SKM-1 treated with dmso at 0.1 percent for 144 hours (cell line): Measurements from ENCODE around the gene KCNQ1.

Source experiments
- DNase-seq: peaks from one replicate; lab custom pipeline; 2025; ENCODE audit not compliant: unreplicated experiment; lab: John Stamatoyannopoulos, UW

Gene KCNQ1

DNA sequence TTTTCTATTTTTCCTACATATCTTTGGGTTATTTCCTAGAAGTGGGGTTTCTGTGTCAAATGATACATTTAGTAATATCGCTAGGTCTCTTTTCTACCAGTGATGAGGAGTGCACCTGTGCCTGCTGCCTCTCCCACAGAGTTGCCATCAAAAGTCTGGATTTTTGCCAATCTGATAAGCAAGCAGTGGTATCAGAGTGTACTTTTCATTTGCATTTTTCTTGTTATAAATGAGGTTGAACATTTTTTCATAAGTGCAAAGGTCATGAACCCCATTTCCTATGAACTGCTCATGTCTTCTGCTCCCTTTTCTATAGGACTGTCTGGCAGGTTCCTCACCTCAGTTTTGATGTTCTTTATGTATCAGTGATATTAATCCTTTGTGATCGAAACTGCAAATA is 2.2 kb upstream of the KCNQ1 start:
- no peak for DNase-seq

DNA sequence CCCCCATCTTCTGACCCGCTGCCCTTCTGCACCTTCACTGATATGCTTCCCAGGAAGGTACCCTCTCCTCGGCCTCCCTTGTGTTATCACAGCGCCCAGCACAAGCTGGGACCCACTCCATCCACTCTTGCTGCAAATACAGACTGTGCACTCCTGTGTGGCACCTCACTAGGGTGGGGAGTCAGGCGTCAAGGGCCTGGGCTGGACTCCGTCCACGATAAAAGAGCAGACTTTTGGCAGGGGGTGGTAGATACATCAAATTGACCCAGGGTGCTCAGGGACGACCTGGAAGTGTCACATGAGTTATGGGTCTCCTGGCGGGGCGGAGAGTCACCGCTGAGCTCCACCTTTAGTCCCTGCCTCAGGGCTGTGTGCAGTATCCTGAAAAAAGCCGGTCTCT is 1.4 kb upstream of the KCNQ1 start:
- DNase-seq, result no peak

DNA sequence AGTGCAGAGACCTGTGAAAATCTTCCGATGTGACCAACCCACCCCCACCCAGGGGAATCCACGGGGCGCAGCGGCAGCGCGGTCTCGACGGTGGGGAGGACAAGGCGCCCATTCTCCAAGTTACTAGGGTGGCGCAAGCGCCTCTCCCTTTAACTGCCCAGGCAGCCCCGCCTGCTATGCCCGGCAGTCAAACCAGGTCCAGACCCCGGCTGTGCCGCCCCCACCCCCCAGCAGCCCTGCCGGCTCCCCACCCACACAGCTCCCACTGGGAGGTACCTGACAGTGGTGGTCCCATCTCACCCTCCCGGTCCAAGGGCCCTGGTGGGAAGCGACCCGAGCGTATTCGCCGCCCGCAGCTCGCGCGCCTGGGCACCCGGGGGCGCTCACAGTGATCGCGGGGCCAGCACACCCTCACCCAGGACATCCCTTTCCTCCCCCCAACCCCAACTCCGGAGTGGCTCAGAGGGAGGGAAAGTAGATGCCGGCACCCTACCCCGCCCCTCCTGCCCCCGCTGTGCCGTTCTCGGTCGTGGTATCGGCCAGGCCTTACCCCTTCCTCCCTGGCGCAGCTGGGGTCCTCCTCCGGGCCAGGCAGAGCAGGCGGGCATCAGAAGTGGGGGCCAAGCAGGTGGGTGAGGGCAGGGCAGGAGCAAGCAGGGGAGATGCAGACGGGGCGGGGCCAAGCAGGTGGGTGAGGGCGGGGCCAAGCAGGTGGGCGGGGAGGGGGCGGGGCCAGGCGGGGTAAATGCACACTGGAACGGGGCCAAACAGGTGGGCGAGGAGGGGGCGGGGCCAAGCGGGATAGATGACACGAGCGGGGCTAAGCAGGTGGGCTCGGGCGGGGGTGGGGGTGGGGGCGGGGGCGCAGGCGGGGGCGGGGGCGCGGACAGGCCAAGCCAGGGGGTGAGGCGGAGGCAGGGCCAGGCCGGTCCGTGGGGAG is 657 bp upstream of the KCNQ1 start, which contains the start of gene TRPM5:
Gene TRPM5, minus strand, starts transcription at position 634 of the 940 bp plus-strand sequence. CDS start 21,478 bp downstream, outside the sequence.
- DNase-seq, result peak; percentile 25

DNA sequence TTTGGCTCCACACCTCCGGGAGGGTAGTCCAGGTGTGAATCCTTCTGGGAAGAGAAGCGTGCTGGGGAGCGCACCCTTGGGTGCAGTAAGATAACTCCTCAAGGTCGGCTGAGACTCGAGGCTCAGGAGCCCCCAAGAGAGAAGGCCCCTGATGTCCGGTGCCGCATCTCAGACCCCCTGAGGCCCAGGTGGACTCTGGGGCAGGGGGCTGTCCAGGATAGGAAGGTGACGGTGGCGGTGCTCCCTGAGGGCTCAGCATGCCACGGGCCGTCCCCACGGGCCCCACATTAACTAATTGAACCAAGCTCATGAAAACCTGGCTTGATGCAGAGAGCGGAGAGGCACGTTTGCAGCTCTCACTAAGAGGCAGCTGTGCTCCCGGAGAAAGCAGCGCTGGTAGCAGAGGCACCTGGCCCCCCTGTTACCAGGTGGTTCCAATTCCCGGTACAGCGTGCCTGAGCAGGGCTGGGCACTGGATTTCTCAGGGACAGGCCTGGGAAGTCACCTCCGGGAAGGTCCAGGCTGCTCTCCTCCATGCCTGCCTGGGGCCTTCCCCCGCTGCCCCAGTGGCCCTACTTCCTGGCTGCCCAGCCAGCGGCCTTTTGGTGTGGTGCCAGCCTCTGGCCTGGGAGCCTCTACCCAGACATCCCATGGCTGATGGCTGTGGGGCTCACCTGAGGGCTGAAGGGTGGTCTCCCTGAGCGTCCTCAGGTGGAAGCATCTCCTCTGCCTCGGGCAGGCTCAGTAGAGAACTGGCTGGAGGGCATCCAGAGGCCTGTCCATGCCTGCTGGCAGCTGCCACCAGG is 1.1 kb downstream of the KCNQ1 start:
- no peak for DNase-seq

DNA sequence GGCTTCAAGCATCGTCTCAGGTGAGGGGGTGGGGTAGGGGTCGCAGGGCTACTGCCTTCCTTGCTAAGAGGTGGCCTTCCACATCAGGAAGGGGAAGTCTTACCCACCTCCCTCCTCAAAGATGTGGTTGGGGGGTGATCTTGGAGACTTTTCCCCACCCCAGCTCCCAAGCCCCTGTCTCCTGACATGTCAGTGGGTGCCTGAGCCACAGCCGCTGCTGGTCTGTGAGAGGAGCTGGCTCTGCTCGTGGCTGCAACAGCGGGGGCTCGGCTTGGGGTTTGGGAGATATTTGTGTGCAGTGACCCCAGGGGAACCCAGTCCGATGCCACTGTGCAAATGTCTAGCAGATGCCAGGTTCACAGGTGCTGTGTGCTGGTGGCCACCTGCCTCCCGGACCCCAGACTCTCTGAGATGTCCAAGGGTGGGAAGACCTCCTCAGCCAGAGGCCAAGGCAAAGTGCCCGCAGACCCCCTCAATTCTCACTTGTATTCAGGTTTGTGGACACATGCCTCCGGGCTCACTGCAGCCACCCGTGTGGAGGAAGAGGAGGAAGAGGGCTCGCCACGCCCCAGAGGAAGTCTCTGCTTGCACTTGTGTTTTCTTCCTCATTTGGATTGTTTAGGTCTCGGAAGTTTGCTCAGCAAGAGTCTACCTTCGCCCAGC is 1.9 kb downstream of the KCNQ1 start:
- DNase-seq, result peak; percentile 78

DNA sequence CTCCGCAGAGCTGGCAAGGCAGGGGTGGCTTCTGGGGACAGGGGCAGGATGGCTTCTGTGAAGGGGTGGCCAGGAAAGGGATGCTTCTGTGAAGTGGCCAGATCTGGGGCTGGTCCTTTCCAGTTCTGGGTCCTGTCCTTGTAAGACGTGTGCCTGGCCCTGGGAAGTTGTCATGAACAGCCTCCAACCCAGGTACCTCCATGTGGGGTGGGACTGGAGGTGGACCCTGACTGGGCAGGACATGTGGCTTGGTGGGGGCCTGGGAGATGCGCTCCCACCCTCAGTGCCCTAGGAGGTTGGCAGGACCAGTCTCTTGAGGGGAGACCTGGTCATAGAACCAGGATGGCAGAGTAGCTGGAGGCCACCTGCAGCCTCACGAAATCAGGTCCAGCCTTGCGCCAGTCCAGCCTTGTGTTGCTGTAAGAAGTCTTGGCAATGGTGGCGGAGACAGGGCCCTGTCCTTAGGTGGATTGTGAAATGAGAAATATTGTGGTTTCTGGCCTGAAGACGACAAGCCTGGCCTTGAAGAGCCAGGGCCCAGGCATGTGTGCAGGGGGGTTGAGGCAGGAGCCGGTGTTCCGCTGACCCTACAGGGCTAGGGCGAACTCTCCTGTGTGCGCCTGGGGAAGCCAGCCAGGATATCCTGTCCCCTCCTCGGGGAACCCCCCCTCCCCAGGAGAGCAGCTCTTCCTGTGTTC is 2.6 kb downstream of the KCNQ1 start:
- DNase-seq, result peak; percentile 61

DNA sequence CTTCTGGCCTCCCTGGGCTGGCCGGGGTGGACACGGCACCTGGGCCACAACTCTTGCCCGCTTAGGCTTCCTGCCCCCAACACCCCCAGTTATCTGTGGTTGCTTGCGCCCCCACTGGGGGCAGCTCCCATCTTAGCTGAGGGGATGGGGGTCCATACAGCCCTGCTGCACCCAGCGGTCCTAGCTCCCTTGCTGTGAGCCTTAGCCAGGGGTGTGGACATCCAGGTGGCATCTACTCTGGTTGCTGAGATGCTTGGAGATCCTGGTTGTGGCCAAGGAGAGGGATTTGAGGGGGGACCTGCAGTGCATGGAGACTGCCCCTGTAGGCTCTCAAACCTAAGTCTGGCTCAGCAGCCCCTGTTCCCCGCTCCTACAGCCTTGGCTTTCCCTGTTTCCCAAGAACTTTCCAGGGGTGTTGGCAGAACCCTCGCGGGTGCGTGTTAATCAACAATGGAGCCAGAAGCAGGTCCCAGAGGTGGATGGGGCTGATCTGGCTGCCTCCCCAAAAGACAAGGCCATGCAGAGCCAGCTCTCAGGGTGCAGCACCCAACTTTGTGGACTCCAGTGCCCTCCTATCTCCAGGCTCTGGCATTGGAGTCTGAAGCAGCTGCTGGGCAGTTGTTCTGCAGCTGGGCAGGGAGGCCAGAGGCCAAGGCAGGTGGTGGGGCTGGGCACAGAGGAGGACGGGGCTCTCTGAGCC is 3.3 kb downstream of the KCNQ1 start:
- no peak for DNase-seq

DNA sequence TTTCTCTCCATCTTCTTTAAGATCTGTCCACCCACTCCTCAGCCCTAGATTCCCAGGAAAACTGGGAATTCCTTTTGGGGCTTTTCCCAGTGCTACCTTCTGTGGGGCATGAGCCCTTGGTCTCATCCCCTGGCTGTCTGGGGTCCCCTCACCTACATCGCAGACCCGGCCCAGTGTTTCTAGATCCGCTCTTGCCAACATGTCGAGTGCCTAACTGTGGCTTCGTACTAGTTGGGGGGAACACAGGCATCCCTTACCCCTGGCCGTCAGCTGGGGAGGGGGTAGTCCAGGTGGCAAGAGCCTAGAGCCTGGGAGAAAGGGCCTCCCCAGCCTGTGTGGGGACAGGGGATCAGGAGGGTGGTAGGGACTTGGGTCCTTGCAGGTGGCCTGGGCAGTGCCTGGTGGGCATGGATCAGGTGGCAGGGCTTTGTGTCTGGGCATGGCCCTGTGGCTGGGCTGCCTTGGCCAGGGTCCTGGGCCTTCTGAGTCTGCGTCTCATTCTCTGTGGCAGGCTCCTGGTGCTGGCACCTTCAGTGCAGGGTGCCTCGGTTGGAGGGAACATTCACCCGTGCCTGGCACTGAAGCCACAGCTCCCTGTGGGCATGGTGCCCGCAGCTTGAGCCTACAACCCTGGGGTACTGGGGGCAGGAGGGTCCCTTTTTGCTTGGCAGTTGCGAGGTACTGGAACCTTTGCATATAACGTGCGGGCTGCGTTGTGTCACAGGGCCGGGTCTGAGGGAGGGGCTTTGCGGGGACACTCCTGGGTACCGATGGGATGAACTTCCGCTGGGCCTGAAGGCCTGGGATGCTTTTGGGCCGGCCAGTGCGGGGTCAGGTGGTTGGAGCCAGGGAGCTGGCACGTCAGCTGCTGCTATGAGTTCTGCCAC is 4.1 kb downstream of the KCNQ1 start:
- DNase-seq, result no peak

DNA sequence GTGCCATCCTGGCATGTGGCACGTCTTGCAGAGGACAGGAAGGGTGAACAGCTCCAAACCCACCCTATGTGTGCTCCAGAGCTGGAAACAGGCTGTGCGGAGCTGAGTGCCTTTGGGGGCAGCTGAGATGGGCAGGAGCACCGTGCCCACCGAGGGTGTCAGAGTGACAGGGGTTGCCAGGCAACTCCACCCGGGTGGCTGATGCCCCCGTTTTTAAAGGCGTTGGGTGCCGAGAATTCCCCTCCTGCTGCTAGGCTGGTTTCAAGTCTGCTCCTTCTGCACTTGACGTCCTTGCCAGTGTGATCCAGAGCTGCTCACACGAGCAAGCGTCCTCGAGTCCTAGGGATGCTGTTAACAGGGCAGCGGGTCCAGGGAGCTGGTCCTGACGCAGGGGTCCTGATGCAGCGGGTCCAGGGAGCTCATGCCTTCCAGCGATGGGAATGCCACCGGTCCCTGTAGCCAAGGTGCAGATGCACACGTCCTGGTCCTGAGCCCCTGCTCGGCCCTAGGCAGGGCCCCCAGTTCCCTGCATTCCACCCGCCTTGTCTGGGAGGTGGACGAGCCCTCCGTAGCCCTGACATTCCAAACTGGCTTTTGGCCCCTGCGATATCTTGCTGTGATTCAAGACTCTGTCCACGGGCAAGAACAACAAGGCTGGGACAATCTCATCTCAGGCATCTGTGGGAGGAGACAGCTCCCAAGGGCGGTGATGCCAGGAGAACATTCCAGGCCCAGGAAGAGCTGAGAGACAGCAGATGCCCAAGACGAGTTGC is 4.9 kb downstream of the KCNQ1 start:
- DNase-seq, result no peak

DNA sequence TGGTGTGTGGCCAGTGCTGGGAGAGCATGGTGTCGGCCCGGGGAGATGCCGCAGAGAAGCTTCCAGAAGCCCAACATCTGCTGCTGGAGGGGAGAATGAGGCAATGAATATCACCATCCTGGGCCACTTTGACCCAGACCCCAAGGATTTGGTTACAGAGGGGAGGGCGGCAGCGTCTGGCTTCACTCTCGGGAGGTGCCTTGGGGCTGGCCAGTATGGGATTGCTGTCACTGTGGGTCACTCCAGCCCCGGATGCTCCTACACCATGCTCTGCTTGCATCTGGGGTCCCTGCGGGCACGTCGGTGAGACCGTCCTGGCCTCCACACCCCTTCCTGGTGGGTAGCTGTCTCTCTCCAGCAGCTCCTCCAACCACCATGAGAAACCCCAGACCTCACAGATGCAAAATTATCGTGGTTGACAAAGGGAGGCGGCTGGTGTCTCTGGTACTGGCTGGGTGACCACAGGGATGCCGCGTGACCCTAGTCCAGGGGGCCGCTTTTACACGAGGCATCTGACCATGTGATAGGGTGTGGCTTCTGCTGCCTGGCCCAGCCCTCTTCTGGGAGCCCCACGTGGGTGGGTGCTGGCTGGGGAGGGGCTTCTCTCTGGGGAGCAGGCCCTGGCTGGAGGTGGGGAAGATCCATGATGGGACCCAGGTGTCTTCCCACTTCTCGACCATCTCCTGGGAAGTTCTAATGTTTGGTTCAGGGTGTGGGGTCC is 5.7 kb downstream of the KCNQ1 start:
- no peak for DNase-seq

DNA sequence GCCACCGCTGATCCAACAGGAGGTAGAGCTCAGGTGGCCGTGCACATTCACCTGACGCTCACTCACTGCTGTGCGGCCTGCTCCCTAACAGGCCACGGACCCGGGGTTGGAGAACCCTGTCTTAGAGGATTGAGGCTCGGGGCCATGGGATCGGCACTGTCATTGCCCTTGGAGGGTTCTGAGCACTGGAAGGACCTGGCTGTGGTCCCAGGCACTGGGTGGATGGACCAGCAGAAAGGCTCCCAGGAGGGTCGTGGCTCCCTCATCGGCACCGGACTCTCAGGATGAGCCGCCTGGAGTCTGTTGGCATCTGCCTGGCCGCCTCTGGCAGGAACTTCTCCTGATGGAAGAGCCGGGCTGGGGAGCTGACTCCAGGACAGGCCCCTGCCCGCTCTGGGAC is 6.5 kb downstream of the KCNQ1 start:
- no peak for DNase-seq

DNA sequence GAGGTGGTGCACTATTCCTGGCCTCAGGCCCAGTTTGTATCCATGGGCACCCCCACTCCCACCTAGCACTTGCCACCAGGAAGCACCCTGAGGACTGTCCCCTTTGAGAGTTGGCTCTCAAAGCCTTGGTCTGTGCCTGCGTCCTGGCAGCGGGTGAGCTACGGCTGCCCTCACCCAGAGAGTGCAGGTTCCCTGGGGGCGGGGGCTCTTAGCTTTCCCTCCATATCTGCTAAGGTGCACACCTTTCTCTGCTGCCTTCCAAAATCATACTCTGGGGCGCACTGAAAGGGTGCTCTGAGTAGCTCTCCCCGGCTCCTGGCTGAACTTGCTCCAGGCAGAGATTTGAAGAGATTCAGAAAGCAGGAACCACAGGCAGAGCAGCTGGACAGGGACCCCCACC is 7.1 kb downstream of the KCNQ1 start:
- no peak for DNase-seq

DNA sequence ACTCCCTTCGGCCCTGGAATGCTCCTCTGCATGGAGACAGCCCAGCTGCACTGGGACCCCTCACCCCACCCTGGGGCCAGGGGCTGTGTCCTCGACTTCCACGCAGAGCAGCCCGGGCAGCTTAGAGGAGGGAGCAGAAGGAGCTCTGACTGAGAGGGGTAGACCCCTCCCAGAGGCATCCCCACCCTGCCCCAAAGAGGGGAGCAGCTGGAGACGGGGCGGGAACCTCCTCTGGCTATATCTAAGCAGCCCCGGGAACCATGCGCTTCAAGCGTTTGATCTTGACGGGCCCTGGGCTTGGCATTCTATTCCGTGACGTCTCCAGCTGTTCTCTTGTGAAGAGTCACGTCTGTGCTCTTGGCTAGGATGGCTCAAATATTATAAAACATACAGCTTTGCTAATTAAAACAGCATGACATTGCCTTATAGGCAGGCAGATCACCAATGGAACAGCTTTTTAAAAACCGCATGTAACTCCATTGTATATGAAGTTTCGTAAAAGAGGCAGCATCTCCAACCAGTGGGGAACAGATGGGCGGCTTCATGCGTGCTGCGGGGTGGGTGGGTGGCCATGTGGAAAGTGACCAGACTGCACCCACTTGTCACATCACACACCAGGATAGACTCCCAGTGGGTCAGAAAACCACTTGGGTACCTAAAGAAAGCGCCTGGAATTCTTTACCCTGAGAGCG is 7.7 kb downstream of the KCNQ1 start:
- no peak for DNase-seq

DNA sequence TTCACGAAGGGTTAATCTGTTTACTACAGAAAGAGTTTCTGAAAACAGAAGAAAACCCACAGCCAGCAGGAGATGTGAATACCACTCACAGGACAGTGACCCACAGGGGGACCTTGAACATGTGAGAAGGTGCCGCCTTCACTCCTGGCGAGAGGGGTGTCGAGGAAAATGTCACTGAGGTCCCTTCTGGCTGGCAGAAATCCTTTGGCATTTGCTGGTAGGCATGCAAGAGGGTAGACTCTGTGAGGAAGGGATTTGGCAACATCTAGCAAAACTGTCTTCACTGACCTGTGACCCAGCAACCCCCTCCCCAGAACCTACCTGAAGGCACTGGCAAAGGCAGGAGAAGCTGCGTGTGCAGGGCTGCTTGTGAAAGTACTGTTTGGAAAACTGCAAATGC is 8.6 kb downstream of the KCNQ1 start:
- no peak for DNase-seq

DNA sequence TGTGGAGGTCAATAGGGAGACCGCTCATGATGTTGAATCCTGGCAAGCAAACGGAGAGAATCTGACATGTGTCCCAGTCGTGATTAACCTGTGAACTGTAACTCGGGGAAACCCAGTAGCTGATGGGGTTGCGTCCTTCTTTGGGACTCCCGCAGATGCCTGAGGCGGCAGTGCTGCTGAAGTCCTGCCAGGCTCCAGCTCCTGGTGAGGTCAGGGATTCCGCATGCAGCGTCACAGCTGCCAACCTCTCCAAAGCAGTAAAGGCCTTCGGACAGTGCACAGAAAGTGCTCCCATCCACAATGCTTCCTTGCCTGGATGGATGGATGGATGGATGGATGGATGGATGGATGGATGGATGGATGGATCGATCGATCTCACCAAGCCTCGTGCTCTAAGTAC is 13.5 kb downstream of the KCNQ1 start:
- no peak for DNase-seq

DNA sequence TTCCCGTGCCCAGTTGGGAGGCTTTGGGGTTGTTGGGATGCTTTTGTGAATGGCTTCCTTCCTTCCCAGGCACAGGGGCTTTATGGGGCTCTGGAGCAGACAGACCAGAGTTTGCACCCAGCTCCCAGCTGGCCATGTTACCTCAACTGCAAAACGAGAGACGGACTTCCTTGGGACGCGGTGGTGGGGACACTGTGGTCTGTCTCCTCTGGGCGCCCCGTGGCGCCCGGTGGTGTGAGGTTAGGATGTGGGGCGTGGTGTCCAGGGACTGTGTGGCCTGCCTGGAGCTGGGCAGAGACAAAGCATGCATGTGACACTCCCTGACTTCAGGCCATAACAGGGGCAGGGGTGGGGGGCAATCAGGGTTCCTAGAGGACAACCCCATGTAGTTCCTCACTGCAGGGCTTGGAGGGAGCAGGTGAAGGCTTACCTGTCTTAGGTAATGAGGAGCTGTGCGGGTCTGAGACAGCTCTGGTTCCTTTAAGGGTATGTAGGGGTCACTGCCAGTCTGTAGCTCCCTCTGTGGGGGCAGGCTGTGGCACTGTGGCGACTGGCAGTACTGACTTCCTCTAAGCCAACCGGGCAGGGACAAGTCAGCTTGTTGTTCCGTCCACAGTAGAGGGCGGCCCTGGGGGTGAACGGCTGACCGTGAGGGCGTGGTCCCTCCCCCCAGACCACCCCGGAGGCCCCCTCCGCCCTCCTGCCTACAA is 14.4 kb downstream of the KCNQ1 start:
- no peak for DNase-seq
